Tibial nerve (tissue), 4 donors: Measurements from ENCODE around the gene ARPC1B. TPM values are rescaled to one million over a fixed set of nuclear protein-coding genes. Genes with fewer than 3 reads are reported as not detected.

Source experiments
- DNase-seq, 2 donors: peaks; one replicate each; pipeline ENCODE4 v3.0.0-alpha.2; 2019; ENCODE audit warnings: low spot score in 2 of 2
- H3K27ac ChIP-seq, 4 donors: fragments of 200-600 bp; sonication (generic) in 3 of 4; one replicate each; pipeline ENCODE4 v1.5.1; 2017 to 2019; ENCODE audit warnings: mild to moderate bottlenecking in 1 of 4
- H3K27me3 ChIP-seq, 2 donors: fragments of 200-600 bp; sonication (generic) in 1 of 2; one replicate each; pipeline versions ENCODE4 v1.5.1 to v1.6.0; 2017 to 2019
- H3K36me3 ChIP-seq, 3 donors: fragments of 200-600 bp; sonication (generic); one replicate each; pipeline ENCODE4 v1.5.1; 2018 to 2019
- H3K4me1 ChIP-seq, 4 donors: fragments of 200-600 bp; sonication (generic) in 3 of 4; one replicate each; pipeline ENCODE4 v1.5.1; 2017 to 2019
- H3K4me3 ChIP-seq, 4 donors: fragments of 200-600 bp; sonication (generic) in 3 of 4; one replicate each; pipeline ENCODE4 v1.5.1; 2017 to 2019; ENCODE audit warnings: mild to moderate bottlenecking in 1 of 4, moderate library complexity in 1 of 4
- H3K9me3 ChIP-seq, 4 donors: fragments of 200-600 bp; sonication (generic) in 3 of 4; one replicate each; pipeline ENCODE4 v1.5.1; 2017 to 2019
- CTCF ChIP-seq, 5 experiments: fragments of 200-600 bp in 3 of 5; fragments of 450-650 bp in 2 of 5; sonication (generic) in 3 of 5; IDR thresholded peaks; one replicate each; pipeline ENCODE4 v1.5.1; 2016 to 2019; ENCODE audit warnings: antibody characterized with exemption in 5 of 5, mild to moderate bottlenecking in 3 of 5, moderate library complexity in 2 of 5
- EP300 ChIP-seq, 2 donors: sonication (generic); formaldehyde crosslinking; IDR thresholded peaks; one replicate each; pipeline ENCODE4 v1.6.1; 2017; ENCODE audit warnings: antibody characterized with exemption in 2 of 2, mild to moderate bottlenecking in 1 of 2
- POLR2A ChIP-seq, 2 donors: fragments of 450-650 bp; IDR thresholded peaks; one replicate each; pipeline ENCODE4 v1.6.1; 2017; ENCODE audit warnings: antibody characterized with exemption in 2 of 2, mild to moderate bottlenecking in 2 of 2, moderate library complexity in 2 of 2
- WGBS, 2 donors: methylation state at CpG; one replicate each; pipeline ENCODE4 v1.1.5; 2018; 5-methylcytosine and 5-hydroxymethylcytosine counted together
- total RNA-seq, 4 donors: library from RNA; depleted of rRNA; stranded (reverse); fragments of >200 nt; gene quantifications; one replicate each; pipeline ENCODE4 v1.1.0, GENCODE V29; 2016

Gene ARPC1B
- total RNA-seq, 4 donors from 2014 or later = 178 to 337 (median 306) TPM

GRCh38 chr7:99440195-99440594 lies 65.7 kb downstream of the ARPC1B start:
- H3K4me1 ChIP-seq = peaks cover 0 to 59% (median 29%) of the 10 kb centered on the region in 4 donors
- WGBS, 2 donors = 70 to 71% methylated on average over 9 of the region's 9 CpGs
- no peak for DNase-seq
- no peaks in the 10 kb centered on the region for H3K27me3 ChIP-seq
- H3K9me3 ChIP-seq = no peaks in the 10 kb centered on the region
- TF ChIP-seq EP300 (IDR thresholded peaks at IDR 0.05) (no peak), CTCF (IDR thresholded peaks at IDR 0.05) (no peak), POLR2A (IDR thresholded peaks at IDR 0.05) (no peak)
- H3K36me3 ChIP-seq = peaks cover 4 to 32% (median 6%) of the 10 kb centered on the region in 3 donors
- H3K4me3 ChIP-seq = peak overlapping the region in 3 of 4 donors; percentile 99
- H3K27ac ChIP-seq = peak overlapping the region in 1 of 4 donors; percentile 95

Other genes starting within 250 kb of the ARPC1B start
- gene SMURF1, start 230.6 kb upstream of the ARPC1B start, total RNA-seq = 10 to 100 TPM; 28.2 to 35.4 (median 31.1) TPM
- gene KPNA7, start 166.6 kb upstream of the ARPC1B start, total RNA-seq = 1 to 10 TPM in 1 of 4 donors, not detected in 3; 1.2 TPM
- not detected for gene MYH16, start 101.9 kb upstream of the ARPC1B start, total RNA-seq
- 100 to 1,000 TPM in 3 of 4 donors, 10 to 100 TPM in 1; 92.2 to 151 (median 118) TPM for gene ARPC1A, start 48.8 kb upstream of the ARPC1B start, total RNA-seq
- 100 to 1,000 TPM in 1 of 4 donors, 10 to 100 TPM in 3; 65.4 to 107 (median 68.8) TPM for gene PDAP1, start 33.9 kb downstream of the ARPC1B start, total RNA-seq
- gene BUD31, start 34.2 kb downstream of the ARPC1B start, total RNA-seq = 10 to 100 TPM; 55.9 to 87.3 (median 75.8) TPM
- 10 to 100 TPM in 2 of 4 donors, 1 to 10 TPM in 2; 6.9 to 10.8 (median 9.5) TPM for gene PTCD1, start 64.1 kb downstream of the ARPC1B start, total RNA-seq
- 10 to 100 TPM; 34.3 to 77.9 (median 50.1) TPM for gene CPSF4, start 64.2 kb downstream of the ARPC1B start, total RNA-seq
- gene ATP5MF, start 91.4 kb downstream of the ARPC1B start, total RNA-seq = 100 to 1,000 TPM; 127 to 656 (median 375) TPM
- 10 to 100 TPM in 3 of 4 donors, 1 to 10 TPM in 1; 7.4 to 16.5 (median 12.1) TPM for gene ZNF789, start 98.2 kb downstream of the ARPC1B start, total RNA-seq
- gene ZNF394, start 125.6 kb downstream of the ARPC1B start, total RNA-seq = 10 to 100 TPM; 36.9 to 47.3 (median 44.5) TPM
- 10 to 100 TPM in 2 of 4 donors, 1 to 10 TPM in 2; 9.0 to 11.7 (median 9.9) TPM for gene ZKSCAN5, start 129.9 kb downstream of the ARPC1B start, total RNA-seq
- gene FAM200A, start 177.4 kb downstream of the ARPC1B start, total RNA-seq = 1 to 10 TPM; 4.8 to 8.8 (median 5.6) TPM
- 100 to 1,000 TPM in 2 of 4 donors, 10 to 100 TPM in 2; 90.8 to 140 (median 104) TPM for gene ZNF655, start 183.9 kb downstream of the ARPC1B start, total RNA-seq
- gene TMEM225B, start 223.5 kb downstream of the ARPC1B start, total RNA-seq = 1 to 10 TPM in 3 of 4 donors, not detected in 1; 1.2 to 1.8 (median 1.5) TPM
- gene ZSCAN25, start 242.2 kb downstream of the ARPC1B start, total RNA-seq = 10 to 100 TPM; 23.2 to 34.1 (median 30.2) TPM